OCI-LY3 (cell line): ENCODE results near the gene TECPR1.

Experiments
- H2AFZ ChIP-seq: fragments of 200-600, 300-600 bp; shearing (Covaris generic); 2 replicates; pipeline ENCODE4 v1.6.0; 2014; ENCODE audit warnings: antibody characterized with exemption, low read depth, low read length
- H3K27ac ChIP-seq: fragments of 200-600, 300-600 bp; sonication (generic); 2 replicates; pipeline ENCODE4 v1.5.1; 2014; ENCODE audit warnings: mild to moderate bottlenecking, low read length, moderate library complexity, mixed read lengths
- H3K27me3 ChIP-seq: fragments of 200-600, 300-600 bp; sonication (generic); 2 replicates; pipeline ENCODE4 v1.6.1; 2014; ENCODE audit warnings: low read depth, low read length, mixed read lengths
- H3K36me3 ChIP-seq: fragments of 200-600, 300-600 bp; sonication (generic); replicated peaks from 2 replicates; pipeline ENCODE3; 2014; ENCODE audit warnings: low read depth, low read length, mixed read lengths
- H3K4me1 ChIP-seq: fragments of 300-600, 200-600 bp; sonication (generic); 2 replicates; pipeline ENCODE4 v1.6.1; 2014; ENCODE audit warnings: low read length, mixed read lengths
- H3K4me2 ChIP-seq: fragments of 200-600, 300-600 bp; sonication (generic); 2 replicates; pipeline ENCODE4 v1.6.1; 2014; ENCODE audit warnings: low read length, mixed read lengths
- H3K4me3 ChIP-seq: fragments of 300-600, 200-600 bp; sonication (generic); 2 replicates; pipeline ENCODE4 v1.5.1; 2014; ENCODE audit warnings: antibody characterized with exemption, mild to moderate bottlenecking, low read length, moderate library complexity
- H3K79me2 ChIP-seq: fragments of 300-600, 200-600 bp; shearing (Covaris generic); 2 replicates; pipeline ENCODE4 v1.6.1; 2014; ENCODE audit warnings: mild to moderate bottlenecking, low read length, mixed read lengths
- H3K9ac ChIP-seq: fragments of 300-600, 200-600 bp; shearing (Covaris generic); 2 replicates; pipeline ENCODE4 v1.6.0; 2014; ENCODE audit warnings: mild to moderate bottlenecking, low read length, moderate library complexity
- H3K9me3 ChIP-seq: fragments of 200-600, 300-600 bp; shearing (Covaris generic); 2 replicates; pipeline ENCODE4 v1.6.1; 2014; ENCODE audit warnings: low read length, mixed read lengths; ENCODE audit not compliant: insufficient read depth
- H4K20me1 ChIP-seq: fragments of 200-600, 300-600 bp; sonication (generic); 2 replicates; pipeline ENCODE4 v1.6.1; 2016; ENCODE audit warnings: low read length, mixed read lengths; ENCODE audit not compliant: insufficient read depth
- EZH2phosphoT487 ChIP-seq: fragments of 200-600 bp; shearing (Covaris generic); IDR thresholded peaks from 2 replicates; pipeline ENCODE4 v1.6.1; 2018; ENCODE audit warnings: antibody characterized with exemption, mixed run types, low read depth
- TF ChIP-seq, protein P1 (sequence below): fragments of 200-600, 300-600 bp; sonication (generic); IDR thresholded peaks from 2 replicates; pipeline ENCODE4 v1.5.1; 2014; ENCODE audit warnings: antibody characterized with exemption, low read length, low read depth

TECPR1 gene

DNA sequence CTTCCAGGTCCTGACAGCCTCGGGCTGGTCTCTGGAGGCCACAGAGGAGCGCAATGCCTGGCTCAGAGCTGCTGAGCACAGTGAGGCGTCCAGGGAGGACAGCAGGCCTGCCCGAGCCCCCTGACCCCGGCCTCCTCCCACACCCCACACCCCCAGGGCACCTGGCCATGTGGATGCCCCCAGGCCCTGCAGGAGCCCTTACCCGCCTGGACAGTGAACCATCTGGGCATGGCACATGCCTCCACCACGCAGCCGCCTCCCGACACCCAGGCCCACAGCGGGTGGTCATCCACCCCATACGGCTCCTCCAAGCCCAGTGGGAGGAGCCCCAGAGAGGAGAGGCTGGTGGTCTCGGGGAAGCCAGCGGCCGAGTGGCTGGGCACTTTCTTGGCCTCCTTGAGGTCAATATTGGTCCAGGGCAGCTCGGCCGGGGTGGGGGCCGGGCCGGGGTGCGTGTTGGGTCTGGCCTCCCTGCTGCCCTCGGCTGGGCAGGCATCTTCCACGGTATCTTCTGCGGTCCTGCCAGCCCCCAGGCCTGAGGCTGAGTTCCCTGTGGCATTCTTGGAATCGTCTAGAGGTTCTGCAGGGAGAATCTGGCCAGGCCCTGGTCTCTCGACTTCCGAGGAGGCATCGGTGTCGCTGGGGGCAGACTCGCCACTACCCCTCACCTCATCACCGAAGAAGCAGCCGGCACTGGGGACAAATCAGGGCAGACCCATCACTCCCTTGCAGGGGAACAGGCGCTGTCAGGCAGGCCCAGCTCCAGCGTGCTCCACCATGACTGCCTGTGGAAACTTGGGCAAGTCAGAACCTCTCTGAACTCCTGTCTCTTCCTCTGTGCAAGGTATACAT lies 18.6 kb downstream of the TECPR1 start:
- TF ChIP-seq, protein P1, sequence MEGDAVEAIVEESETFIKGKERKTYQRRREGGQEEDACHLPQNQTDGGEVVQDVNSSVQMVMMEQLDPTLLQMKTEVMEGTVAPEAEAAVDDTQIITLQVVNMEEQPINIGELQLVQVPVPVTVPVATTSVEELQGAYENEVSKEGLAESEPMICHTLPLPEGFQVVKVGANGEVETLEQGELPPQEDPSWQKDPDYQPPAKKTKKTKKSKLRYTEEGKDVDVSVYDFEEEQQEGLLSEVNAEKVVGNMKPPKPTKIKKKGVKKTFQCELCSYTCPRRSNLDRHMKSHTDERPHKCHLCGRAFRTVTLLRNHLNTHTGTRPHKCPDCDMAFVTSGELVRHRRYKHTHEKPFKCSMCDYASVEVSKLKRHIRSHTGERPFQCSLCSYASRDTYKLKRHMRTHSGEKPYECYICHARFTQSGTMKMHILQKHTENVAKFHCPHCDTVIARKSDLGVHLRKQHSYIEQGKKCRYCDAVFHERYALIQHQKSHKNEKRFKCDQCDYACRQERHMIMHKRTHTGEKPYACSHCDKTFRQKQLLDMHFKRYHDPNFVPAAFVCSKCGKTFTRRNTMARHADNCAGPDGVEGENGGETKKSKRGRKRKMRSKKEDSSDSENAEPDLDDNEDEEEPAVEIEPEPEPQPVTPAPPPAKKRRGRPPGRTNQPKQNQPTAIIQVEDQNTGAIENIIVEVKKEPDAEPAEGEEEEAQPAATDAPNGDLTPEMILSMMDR: no peak
- no peak for TF ChIP-seq EZH2phosphoT487
- no peaks in the 10 kb centered on the region for H4K20me1 ChIP-seq
- H3K4me2 ChIP-seq: no peak overlapping the region
- H3K9me3 ChIP-seq: no peaks in the 10 kb centered on the region
- no peaks in the 10 kb centered on the region for H3K79me2 ChIP-seq
- no peaks in the 10 kb centered on the region for H3K36me3 ChIP-seq
- no peak overlapping the region for H3K9ac ChIP-seq
- no peaks in the 10 kb centered on the region for H3K27me3 ChIP-seq
- no peak overlapping the region for H2AFZ ChIP-seq
- no peaks in the 10 kb centered on the region for H3K4me1 ChIP-seq
- H3K4me3 ChIP-seq: no peak overlapping the region
- H3K27ac ChIP-seq: no peak overlapping the region

DNA sequence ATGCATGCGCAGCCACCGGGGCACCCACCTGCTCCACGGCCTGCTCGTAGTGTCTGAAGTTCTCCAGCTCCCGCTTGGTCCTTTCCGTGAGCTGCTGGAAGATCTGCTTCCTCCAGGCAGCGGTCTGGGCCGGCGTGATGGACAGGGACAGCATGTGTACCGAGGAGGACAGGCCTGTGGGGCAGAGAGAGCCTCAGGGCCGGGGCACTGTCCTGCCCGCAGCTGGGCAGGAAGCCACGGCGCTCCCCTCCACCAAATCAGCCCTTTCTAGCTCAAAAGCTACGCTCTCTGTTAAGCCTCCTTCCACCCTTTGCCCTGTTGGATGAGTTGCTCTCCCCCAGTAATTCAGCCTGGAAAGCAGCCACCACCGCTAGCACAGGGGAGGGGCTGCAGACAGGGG lies 19.2 kb downstream of the TECPR1 start:
- Histone ChIP-seq H3K79me2 (no peaks in the 10 kb centered on the region), H3K36me3 (no peaks in the 10 kb centered on the region), H3K27ac (no peak overlapping the region), H3K9ac (no peak overlapping the region), H3K4me3 (no peak overlapping the region), H3K4me1 (no peaks in the 10 kb centered on the region), H3K4me2 (no peak overlapping the region), H2AFZ (no peak overlapping the region), H4K20me1 (no peaks in the 10 kb centered on the region), H3K9me3 (no peaks in the 10 kb centered on the region), H3K27me3 (no peaks in the 10 kb centered on the region)
- TF ChIP-seq, protein P1: no peak
- no peak for TF ChIP-seq EZH2phosphoT487

DNA sequence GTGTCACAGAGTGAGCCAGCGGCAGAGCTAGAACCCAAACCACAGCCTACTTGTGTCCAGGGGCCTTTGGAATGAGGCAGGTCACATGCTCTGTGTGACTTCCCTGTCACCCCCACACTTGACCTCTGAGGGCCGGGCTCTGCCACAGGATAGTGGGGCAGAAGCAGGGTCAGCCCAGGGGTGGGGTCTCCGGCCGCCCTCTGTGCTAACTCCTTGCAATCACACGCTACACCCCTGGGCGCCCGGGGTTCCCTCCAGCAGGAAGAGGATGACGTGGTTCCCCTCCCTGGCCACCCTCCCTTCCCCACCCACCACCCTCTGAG lies 19.8 kb downstream of the TECPR1 start:
- Histone ChIP-seq H3K79me2 (no peaks in the 10 kb centered on the region), H3K27ac (no peak overlapping the region), H2AFZ (no peak overlapping the region), H3K27me3 (no peaks in the 10 kb centered on the region), H4K20me1 (no peaks in the 10 kb centered on the region), H3K4me2 (no peak overlapping the region), H3K4me1 (no peaks in the 10 kb centered on the region), H3K36me3 (no peaks in the 10 kb centered on the region), H3K9me3 (no peaks in the 10 kb centered on the region), H3K9ac (no peak overlapping the region), H3K4me3 (no peak overlapping the region)
- TF ChIP-seq EZH2phosphoT487: no peak

DNA sequence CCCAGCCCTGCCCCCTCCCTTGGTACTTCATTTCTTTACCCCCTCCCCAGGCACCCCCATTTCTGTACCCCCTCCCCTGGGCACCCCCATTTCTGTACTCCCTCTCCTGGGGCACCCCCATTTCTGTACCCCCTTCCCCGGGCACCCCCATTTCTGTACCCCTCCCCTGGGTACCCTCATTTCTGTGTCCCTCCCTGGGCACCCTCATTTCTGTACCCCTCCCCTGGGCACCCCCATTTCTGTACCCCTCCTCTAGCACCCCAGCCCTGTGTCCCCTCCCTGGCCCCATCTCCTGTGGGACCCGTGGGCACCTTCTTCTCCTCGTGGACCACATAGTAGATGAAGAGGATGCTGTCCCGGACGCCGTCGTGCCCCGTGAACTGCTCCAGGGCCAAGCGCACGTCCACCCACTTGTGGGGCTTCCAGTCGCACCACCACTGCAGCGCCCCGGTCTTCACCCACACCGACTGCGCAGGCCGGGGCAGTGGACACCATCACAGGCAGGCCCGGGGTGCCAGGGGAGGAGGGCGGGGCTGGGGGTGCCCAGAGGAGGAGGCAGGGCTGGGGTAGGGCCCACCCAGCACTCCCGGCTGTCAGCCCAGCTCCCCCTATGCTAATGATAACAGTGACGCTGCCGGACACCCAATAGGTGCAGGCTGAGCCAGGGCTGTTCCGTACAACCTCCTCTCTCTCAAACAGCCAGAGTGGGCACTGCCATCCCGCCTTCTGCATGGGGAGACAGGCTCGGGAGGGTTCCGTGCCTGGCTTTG lies 20.4 kb downstream of the TECPR1 start:
- TF ChIP-seq EZH2phosphoT487: no peak
- TF ChIP-seq, protein P1: no peak
- Histone ChIP-seq H3K4me2 (no peak overlapping the region), H3K4me3 (no peak overlapping the region), H3K27me3 (no peaks in the 10 kb centered on the region), H3K79me2 (no peaks in the 10 kb centered on the region), H3K36me3 (no peaks in the 10 kb centered on the region), H3K9ac (no peak overlapping the region), H4K20me1 (no peaks in the 10 kb centered on the region), H3K4me1 (no peaks in the 10 kb centered on the region), H2AFZ (no peak overlapping the region), H3K9me3 (no peaks in the 10 kb centered on the region), H3K27ac (no peak overlapping the region)
